DOHH2 (cell line): ENCODE measurements around the gene ALG8.

Source experiments
- H3F3A ChIP-seq: fragments of 200-600 bp; sonication (generic), shearing (Covaris generic); 2 replicates; pipeline ENCODE4 v1.6.0; 2016; ENCODE audit warnings: antibody characterized with exemption, mild to moderate bottlenecking; ENCODE audit not compliant: control insufficient read depth, insufficient read depth
- H3K27ac ChIP-seq: fragments of 200-600 bp; sonication (generic); 2 replicates; pipeline ENCODE4 v1.5.1; 2014; ENCODE audit warnings: low read depth, mild to moderate bottlenecking, low read length, moderate library complexity
- H3K27me3 ChIP-seq: fragments of 200-600 bp; sonication (generic); 2 replicates; pipeline ENCODE4 v1.6.1; 2014; ENCODE audit warnings: mild to moderate bottlenecking, low read length, mixed read lengths; ENCODE audit not compliant: control insufficient read depth
- H3K36me3 ChIP-seq: fragments of 200-600 bp; sonication (generic); 2 replicates; pipeline ENCODE4 v1.6.1; 2014; ENCODE audit warnings: mild to moderate bottlenecking, low read length, moderate library complexity, mixed read lengths; ENCODE audit not compliant: control insufficient read depth
- H3K4me1 ChIP-seq: fragments of 200-600 bp; sonication (generic); 2 replicates; pipeline ENCODE4 v1.6.1; 2014; ENCODE audit warnings: mild to moderate bottlenecking, low read length, mixed read lengths; ENCODE audit not compliant: control insufficient read depth
- H3K4me2 ChIP-seq: fragments of 200-600 bp; sonication (generic); 2 replicates; pipeline ENCODE4 v1.6.0; 2014; ENCODE audit warnings: mild to moderate bottlenecking, low read length, moderate library complexity
- H3K4me3 ChIP-seq: fragments of 200-600 bp; sonication (generic); 2 replicates; pipeline ENCODE4 v1.5.1; 2014; ENCODE audit warnings: mild to moderate bottlenecking, low read length, mixed read lengths
- H3K79me2 ChIP-seq: fragments of 200-600 bp; sonication (generic); 2 replicates; pipeline ENCODE4 v1.6.1; 2014; ENCODE audit warnings: mild to moderate bottlenecking, low read length, mixed read lengths; ENCODE audit not compliant: control insufficient read depth
- H3K9me2 ChIP-seq: fragments of 200-600 bp; sonication (generic); replicated peaks from 2 replicates; pipeline ENCODE4 v1.6.1; 2014; ENCODE audit warnings: mild to moderate bottlenecking, low read length, mixed read lengths; ENCODE audit not compliant: control insufficient read depth
- H3K9me3 ChIP-seq: fragments of 200-600 bp; sonication (generic); 2 replicates; pipeline ENCODE4 v1.6.1; 2014; ENCODE audit warnings: antibody characterized with exemption, low read length, mixed read lengths; ENCODE audit not compliant: control insufficient read depth, insufficient read depth
- H4K20me1 ChIP-seq: fragments of 200-600 bp; sonication (generic); 2 replicates; pipeline ENCODE4 v1.6.0; 2014; ENCODE audit warnings: low read depth, mild to moderate bottlenecking, antibody characterized with exemption, low read length, moderate library complexity; ENCODE audit not compliant: control insufficient read depth, insufficient read depth
- EZH2phosphoT487 ChIP-seq: fragments of 200-600 bp; sonication (generic); IDR thresholded peaks from 2 replicates; pipeline ENCODE4 v1.6.1; 2017; ENCODE audit warnings: borderline replicate concordance, mild to moderate bottlenecking, antibody characterized with exemption, low read length, moderate library complexity, mixed read lengths
- TF ChIP-seq, protein P1 (sequence below): fragments of 200-600 bp; sonication (generic); IDR thresholded peaks from one replicate; pipeline ENCODE4 v1.5.1; 2014; ENCODE audit warnings: antibody characterized with exemption, mild to moderate bottlenecking, low read depth, low read length; ENCODE audit not compliant: poor library complexity, severe bottlenecking

ALG8 gene

DNA sequence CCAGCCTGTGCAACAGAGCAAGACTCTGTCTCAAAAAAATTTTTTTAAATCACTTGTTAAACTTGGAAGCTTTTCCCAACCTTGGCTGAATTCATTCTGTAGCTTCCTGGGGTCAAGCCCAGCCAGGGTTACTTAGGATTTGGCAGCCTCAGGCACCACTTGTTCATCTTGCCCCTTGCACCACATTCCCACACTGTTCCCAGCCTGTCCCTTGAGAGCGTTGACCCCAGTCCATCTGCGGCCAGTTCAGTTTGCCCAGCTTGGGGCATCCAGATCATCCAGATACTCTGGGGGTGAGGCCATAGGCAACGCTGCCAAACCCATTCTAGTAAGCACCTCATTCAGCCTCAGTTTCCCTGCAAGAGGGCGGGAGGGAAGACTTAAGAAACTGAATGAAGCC is 84.5 kb downstream of the ALG8 start:
- H3K9me3 ChIP-seq, result no peaks in the 10 kb centered on the region
- no peaks in the 10 kb centered on the region for H3F3A ChIP-seq
- no peak overlapping the region for H3K4me2 ChIP-seq
- H3K27ac ChIP-seq, result no peak overlapping the region
- no peaks in the 10 kb centered on the region for H3K4me1 ChIP-seq
- H3K79me2 ChIP-seq, result no peaks in the 10 kb centered on the region
- H3K36me3 ChIP-seq, result no peaks in the 10 kb centered on the region
- H4K20me1 ChIP-seq, result no peaks in the 10 kb centered on the region
- H3K4me3 ChIP-seq, result no peak overlapping the region
- no peaks in the 10 kb centered on the region for H3K9me2 ChIP-seq
- no peaks in the 10 kb centered on the region for H3K27me3 ChIP-seq
- TF ChIP-seq, protein P1, sequence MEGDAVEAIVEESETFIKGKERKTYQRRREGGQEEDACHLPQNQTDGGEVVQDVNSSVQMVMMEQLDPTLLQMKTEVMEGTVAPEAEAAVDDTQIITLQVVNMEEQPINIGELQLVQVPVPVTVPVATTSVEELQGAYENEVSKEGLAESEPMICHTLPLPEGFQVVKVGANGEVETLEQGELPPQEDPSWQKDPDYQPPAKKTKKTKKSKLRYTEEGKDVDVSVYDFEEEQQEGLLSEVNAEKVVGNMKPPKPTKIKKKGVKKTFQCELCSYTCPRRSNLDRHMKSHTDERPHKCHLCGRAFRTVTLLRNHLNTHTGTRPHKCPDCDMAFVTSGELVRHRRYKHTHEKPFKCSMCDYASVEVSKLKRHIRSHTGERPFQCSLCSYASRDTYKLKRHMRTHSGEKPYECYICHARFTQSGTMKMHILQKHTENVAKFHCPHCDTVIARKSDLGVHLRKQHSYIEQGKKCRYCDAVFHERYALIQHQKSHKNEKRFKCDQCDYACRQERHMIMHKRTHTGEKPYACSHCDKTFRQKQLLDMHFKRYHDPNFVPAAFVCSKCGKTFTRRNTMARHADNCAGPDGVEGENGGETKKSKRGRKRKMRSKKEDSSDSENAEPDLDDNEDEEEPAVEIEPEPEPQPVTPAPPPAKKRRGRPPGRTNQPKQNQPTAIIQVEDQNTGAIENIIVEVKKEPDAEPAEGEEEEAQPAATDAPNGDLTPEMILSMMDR, result no peak
- TF ChIP-seq EZH2phosphoT487, result no peak

DNA sequence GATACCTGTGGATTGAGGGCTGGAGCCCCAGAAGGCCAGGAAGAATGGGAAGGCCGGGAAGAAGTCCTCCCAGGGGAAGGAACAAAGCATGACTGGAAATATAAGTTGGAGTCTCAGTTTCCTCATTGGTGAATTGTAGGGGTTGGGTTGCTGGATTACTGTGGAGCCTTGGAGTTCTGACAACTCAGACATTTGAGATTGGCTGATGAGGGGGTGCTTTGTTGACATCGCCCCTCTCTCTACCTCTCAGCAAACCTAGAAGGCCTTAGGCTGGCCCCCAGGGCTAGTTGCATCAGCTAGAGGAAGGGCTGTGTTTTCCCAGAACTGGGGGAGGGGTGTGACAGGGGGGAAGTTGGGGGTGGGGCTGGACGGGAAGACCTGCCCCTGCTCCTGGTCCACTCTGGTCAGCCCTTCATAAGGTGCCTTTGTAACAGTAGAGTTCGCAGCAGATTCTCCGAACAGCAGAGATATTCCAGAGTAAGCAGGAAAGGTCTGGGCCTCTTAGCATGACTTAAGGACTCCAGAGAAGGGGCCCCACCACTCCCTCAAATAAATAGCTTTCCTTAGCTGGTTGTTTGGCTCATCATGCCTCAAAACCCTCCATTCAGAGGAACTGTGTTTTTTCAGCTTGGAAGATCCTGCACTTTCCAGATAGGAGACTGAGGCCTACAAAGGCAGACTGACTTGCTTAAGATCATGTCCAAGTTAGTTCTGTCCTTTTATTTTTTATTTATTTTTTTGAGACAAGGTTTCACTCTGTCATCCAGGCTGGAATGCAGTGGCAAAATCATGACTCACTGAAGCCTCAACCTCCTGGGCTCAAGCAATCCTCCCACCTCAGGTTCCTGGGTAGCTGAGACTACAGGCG is 88.2 kb downstream of the ALG8 start:
- Histone ChIP-seq H3K27me3 (no peaks in the 10 kb centered on the region), H3K4me3 (no peak overlapping the region), H3K9me2 (no peaks in the 10 kb centered on the region), H3K27ac (no peak overlapping the region), H3K4me1 (no peaks in the 10 kb centered on the region), H3F3A (no peaks in the 10 kb centered on the region), H3K36me3 (no peaks in the 10 kb centered on the region), H3K79me2 (no peaks in the 10 kb centered on the region), H4K20me1 (no peaks in the 10 kb centered on the region), H3K4me2 (no peak overlapping the region), H3K9me3 (no peaks in the 10 kb centered on the region)
- no peak for TF ChIP-seq EZH2phosphoT487
- TF ChIP-seq, protein P1, result no peak
